H9 (cell line): ENCODE measurements around the gene ARL2BP. TPM values are rescaled to one million over a fixed set of nuclear protein-coding genes. Genes with fewer than 3 reads are reported as not detected.
A peak's percentile ranks its signal among the peaks of the same experiment; 100 is the strongest.

Experiments used
- DNase-seq: peaks from one replicate; pipeline ENCODE4 v3.0.0-alpha.2; 2017
- H2AFZ ChIP-seq: one replicate; pipeline ENCODE4 v1.6.1; 2013; ENCODE audit warnings: mild to moderate bottlenecking, low read length, control low read depth, moderate library complexity
- H2AK5ac ChIP-seq: 2 replicates; pipeline ENCODE4 v1.6.1; 2013; ENCODE audit warnings: low read length, control low read depth, mixed read lengths; ENCODE audit not compliant: insufficient read length
- H2BK120ac ChIP-seq: one replicate; pipeline ENCODE4 v1.6.1; 2013; ENCODE audit warnings: low read depth, mild to moderate bottlenecking, low read length, control low read depth, inconsistent platforms; ENCODE audit not compliant: poor library complexity, severe bottlenecking
- H2BK12ac ChIP-seq: 2 replicates; pipeline ENCODE4 v1.6.1; 2013; ENCODE audit warnings: low read length, control low read depth, mixed read lengths, low read depth; ENCODE audit not compliant: insufficient read length
- H2BK15ac ChIP-seq: 2 replicates; pipeline ENCODE4 v1.6.1; 2013; ENCODE audit warnings: low read depth, low read length, control low read depth
- H2BK20ac ChIP-seq: one replicate; pipeline ENCODE4 v1.6.1; 2013; ENCODE audit warnings: low read depth, mild to moderate bottlenecking, low read length, control low read depth, inconsistent platforms; ENCODE audit not compliant: poor library complexity, severe bottlenecking
- H2BK5ac ChIP-seq: 2 replicates; pipeline ENCODE4 v1.6.1; 2013; ENCODE audit warnings: low read length, control low read depth, mixed read lengths; ENCODE audit not compliant: insufficient read length
- H3K14ac ChIP-seq: 2 replicates; pipeline ENCODE4 v1.6.1; 2013; ENCODE audit warnings: low read length, control low read depth; ENCODE audit not compliant: insufficient read depth
- H3K18ac ChIP-seq: 2 replicates; pipeline ENCODE4 v1.6.1; 2013; ENCODE audit warnings: low read depth, mild to moderate bottlenecking, mixed read lengths, low read length, control low read depth; ENCODE audit not compliant: insufficient read length
- H3K23ac ChIP-seq: 2 replicates; pipeline ENCODE4 v1.6.1; 2013; ENCODE audit warnings: low read length, control low read depth, mixed read lengths, low read depth; ENCODE audit not compliant: insufficient read length
- H3K23me2 ChIP-seq: 2 replicates; pipeline ENCODE4 v1.6.1; 2013; ENCODE audit warnings: low read depth, mild to moderate bottlenecking, mixed read lengths, low read length, control low read depth; ENCODE audit not compliant: insufficient read length, poor library complexity, severe bottlenecking
- H3K27ac ChIP-seq: 2 replicates; pipeline ENCODE4 v1.5.1; 2013; ENCODE audit warnings: low read length, control low read depth, mixed read lengths, low read depth; ENCODE audit not compliant: insufficient read length
- H3K27me3 ChIP-seq: 2 replicates; pipeline ENCODE4 v1.6.1; 2013; ENCODE audit warnings: low read length, control low read depth, inconsistent platforms; ENCODE audit not compliant: insufficient read depth
- H3K4ac ChIP-seq: 2 replicates; pipeline ENCODE4 v1.6.1; 2013; ENCODE audit warnings: low read depth, mild to moderate bottlenecking, control low read depth, inconsistent platforms, low read length, moderate library complexity
- H3K4me1 ChIP-seq: 2 replicates; pipeline ENCODE4 v1.6.1; 2013; ENCODE audit warnings: low read length, control low read depth, inconsistent platforms; ENCODE audit not compliant: insufficient read depth
- H3K4me2 ChIP-seq: 2 replicates; pipeline ENCODE4 v1.6.1; 2013; ENCODE audit warnings: low read length, control low read depth, mixed read lengths; ENCODE audit not compliant: insufficient read length, insufficient read depth
- H3K56ac ChIP-seq: 2 replicates; pipeline ENCODE4 v1.6.1; 2013; ENCODE audit warnings: low read depth, mild to moderate bottlenecking, mixed read lengths, low read length, control low read depth; ENCODE audit not compliant: insufficient read length
- H3K79me1 ChIP-seq: 2 replicates; pipeline ENCODE4 v1.6.1; 2013; ENCODE audit warnings: low read depth, mild to moderate bottlenecking, moderate library complexity, low read length, control low read depth, inconsistent platforms; ENCODE audit not compliant: insufficient read depth, poor library complexity, severe bottlenecking
- H3K79me2 ChIP-seq: 2 replicates; pipeline ENCODE4 v1.6.1; 2013; ENCODE audit warnings: low read length, control low read depth, inconsistent platforms; ENCODE audit not compliant: insufficient read depth
- H3K9ac ChIP-seq: 2 replicates; pipeline ENCODE4 v1.6.1; 2013; ENCODE audit warnings: low read length, control low read depth, mixed read lengths; ENCODE audit not compliant: insufficient read length; ENCODE audit errors: extremely low read depth
- H3K9me3 ChIP-seq: one replicate; pipeline ENCODE4 v1.6.1; 2013; ENCODE audit warnings: low read depth, low read length, inconsistent platforms; ENCODE audit not compliant: control insufficient read depth
- H3T11ph ChIP-seq: one replicate; pipeline ENCODE4 v1.6.1; 2013; ENCODE audit warnings: mild to moderate bottlenecking, low read length, control low read depth, inconsistent platforms
- H4K20me1 ChIP-seq: one replicate; pipeline ENCODE4 v1.6.1; 2013; ENCODE audit not compliant: control insufficient read depth, insufficient read length, insufficient read depth
- H4K5ac ChIP-seq: 2 replicates; pipeline ENCODE4 v1.6.1; 2013; ENCODE audit warnings: low read depth, mild to moderate bottlenecking, mixed read lengths, low read length, control low read depth; ENCODE audit not compliant: insufficient read length
- H4K8ac ChIP-seq: replicated peaks from 2 replicates; pipeline ENCODE4 v1.6.1; 2013; ENCODE audit warnings: low read length, control low read depth, mixed read lengths, low read depth; ENCODE audit not compliant: insufficient read length
- H4K91ac ChIP-seq: 2 replicates; pipeline ENCODE4 v1.6.1; 2013; ENCODE audit warnings: low read depth, mild to moderate bottlenecking, moderate library complexity, mixed read lengths, low read length, control low read depth; ENCODE audit not compliant: insufficient read length
- H3K27ac Mint-ChIP-seq, 3 experiments: 2 replicates in 2 of 3; 3 replicates in 1 of 3; pipeline ENCODE4 v1.8.0; 2020 to 2021; ENCODE audit warnings: mixed read lengths in 3 of 3, mild to moderate bottlenecking in 1 of 3, moderate library complexity in 1 of 3
- H3K27me3 Mint-ChIP-seq: 2 replicates; pipeline ENCODE4 v1.8.0; 2021; ENCODE audit warnings: low read depth, mild to moderate bottlenecking, moderate library complexity, mixed read lengths
- H3K36me3 Mint-ChIP-seq, 3 experiments: 2 replicates in 2 of 3; 3 replicates in 1 of 3; pipeline ENCODE4 v1.8.0; 2020 to 2021; ENCODE audit warnings: low read depth in 3 of 3, mixed read lengths in 3 of 3; ENCODE audit not compliant: insufficient read depth in 1 of 3
- H3K4me1 Mint-ChIP-seq, 2 experiments: 2 replicates each; pipeline ENCODE4 v1.8.0; 2020; ENCODE audit warnings: mixed read lengths in 2 of 2
- H3K4me3 Mint-ChIP-seq, 2 experiments: 2 replicates in 1 of 2; 3 replicates in 1 of 2; pipeline ENCODE4 v1.8.0; 2020 to 2021; ENCODE audit warnings: mild to moderate bottlenecking in 2 of 2, mixed read lengths in 2 of 2, moderate library complexity in 1 of 2
- H3K9me3 Mint-ChIP-seq, 2 experiments: 2 replicates in 1 of 2; 3 replicates in 1 of 2; pipeline ENCODE4 v1.8.0; 2020; ENCODE audit warnings: mild to moderate bottlenecking in 2 of 2, mixed read lengths in 2 of 2, moderate library complexity in 1 of 2
- CTCF ChIP-seq: fragments of 200-600 bp; sonication (generic); conservative IDR thresholded peaks from 3 replicates; pipeline ENCODE4 v1.8.0; 2021; ENCODE audit warnings: antibody characterized with exemption, mild to moderate bottlenecking
- WGBS: extraction: QIAGEN DNeasy Blood & Tissue Kit; methylation state at CpG from one replicate; pipeline ENCODE4 v1.1.7; 2013; ENCODE audit warnings: missing lambda C conversion rate, low lambda C conversion rate, mixed read lengths; ENCODE audit not compliant: insufficient read length; ENCODE audit errors: extremely low coverage; 5-methylcytosine and 5-hydroxymethylcytosine counted together
- total RNA-seq: library from RNA; stranded (reverse); gene quantifications from 2 replicates; pipeline ENCODE4 v1.2.1, GENCODE V29; 2021

The ARL2BP gene
- total RNA-seq, 1 experiment from 2014 or later, result 18.0 TPM

DNA sequence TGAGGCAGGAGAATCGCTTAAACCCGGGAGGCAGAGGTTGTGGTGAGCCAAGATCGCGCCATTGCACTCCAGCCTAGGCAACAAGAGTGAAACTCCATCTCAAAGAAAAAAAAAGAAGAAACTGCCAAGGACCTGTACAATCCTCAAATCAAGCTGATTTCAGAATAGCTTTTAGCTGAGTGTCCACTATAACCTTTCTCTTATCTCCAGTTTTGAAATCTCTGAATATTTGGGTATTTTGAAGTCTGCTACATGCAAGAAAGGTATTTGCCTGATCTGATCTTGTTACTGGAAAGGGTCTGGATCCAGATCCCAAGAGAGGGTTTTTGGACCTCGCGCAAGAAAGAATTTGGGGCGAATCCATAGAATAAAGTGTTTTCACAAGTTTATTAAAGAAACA is 19.1 kb upstream of the ARL2BP start:
- no peak for DNase-seq
- Histone ChIP-seq H3K23me2 (no peaks in the 10 kb centered on the region), H2AFZ (no peak overlapping the region), H3K27ac (no peak overlapping the region), H3K4me1 (no peaks in the 10 kb centered on the region), H3K14ac (no peak overlapping the region), H2BK12ac (no peak overlapping the region), H3K4ac (no peak overlapping the region), H3K18ac (no peak overlapping the region), H2BK5ac (no peak overlapping the region), H4K20me1 (no peaks in the 10 kb centered on the region), H2AK5ac (no peak overlapping the region), H3K79me2 (no peaks in the 10 kb centered on the region), H3K79me1 (no peaks in the 10 kb centered on the region), H3K23ac (no peak overlapping the region), H3K4me2 (no peak overlapping the region), H3K9me3 (no peaks in the 10 kb centered on the region), H3T11ph (no peak overlapping the region), H2BK15ac (no peak overlapping the region), H3K9ac (no peak overlapping the region), H2BK20ac (no peak overlapping the region), H4K5ac (no peak overlapping the region), H4K91ac (no peak overlapping the region), H4K8ac (no peak overlapping the region), H3K27me3 (no peaks in the 10 kb centered on the region; the same call in 1 of the 2 replicates), H2BK120ac (no peak overlapping the region), H3K56ac (no peak overlapping the region)
- no peaks in the 10 kb centered on the region for H3K9me3 Mint-ChIP-seq
- no peaks in the 10 kb centered on the region for H3K27me3 Mint-ChIP-seq
- H3K36me3 Mint-ChIP-seq, result peaks cover 16 to 77% (median 45%) of the 10 kb centered on the region in 3 experiments; a peak in 6 of 7 replicates
- no peak overlapping the region for H3K4me3 Mint-ChIP-seq
- H3K27ac Mint-ChIP-seq, result peak overlapping the region in 1 of 3 experiments; percentile 74; a peak in 1 of 7 replicates
- no CpG with 5 or more reads among the region's 7 CpGs for WGBS
- H3K4me1 Mint-ChIP-seq, result no peaks in the 10 kb centered on the region
- no peak for TF ChIP-seq CTCF
